A549 treated with Mapracorat at 1 μM for 4 hours (cell line): ENCODE results near the gene SFXN4. TPM values are rescaled to one million over a fixed set of nuclear protein-coding genes. Genes with fewer than 3 reads are reported as not detected.

Experiments
- total RNA-seq: library from RNA; stranded (reverse); fragments of 200-300 nt; extraction: Qiagen RNA extraction; gene quantifications from 5 replicates; pipeline ENCODE4 v1.2.3, GENCODE V29; 2022

Gene SFXN4
- 45.8 to 50.5 TPM (median 46.3 TPM) in 5 replicates for total RNA-seq

GRCh38 chr10:119165171-119166117, at the start of gene SFXN4:
Gene SFXN4, minus strand, starts transcription at chr10:119165714. Its CDS starts 67 bp downstream, at chr10:119165647.

GRCh38 chr10:119207366-119207666, 41.8 kb upstream of the SFXN4 start, which contains the start of gene GRK5:
Gene GRK5, plus strand, starts transcription at chr10:119207571. Its CDS starts 347 bp downstream, at chr10:119207918.

GRCh38 chr10:119178372-119179119, 13.0 kb upstream of the SFXN4 start, which contains the start of gene PRDX3:
Gene PRDX3, minus strand, starts transcription at chr10:119178812. Its CDS starts 22 bp downstream, at chr10:119178790.

GRCh38 chr10:119103903-119104653, 61.4 kb downstream of the SFXN4 start, which contains the start of gene DENND10:
Gene DENND10, plus strand, starts transcription at chr10:119104113. Its CDS starts 30 bp downstream, at chr10:119104143.

Other genes starting within 250 kb of the SFXN4 start
- gene NANOS1, start 136.0 kb downstream of the SFXN4 start, total RNA-seq = 2.2 to 3.6 TPM (median 3.3 TPM) in 5 replicates
- 120 to 140 TPM (median 131 TPM) in 5 replicates for gene EIF3A, start 84.9 kb downstream of the SFXN4 start, total RNA-seq
- 48.9 to 59.0 TPM (median 57.9 TPM) in 5 replicates for gene DENND10, start 61.6 kb downstream of the SFXN4 start, total RNA-seq
- 271 to 335 TPM (median 310 TPM) in 5 replicates for gene PRDX3, start 13.1 kb upstream of the SFXN4 start, total RNA-seq
- 7.8 to 9.9 TPM (median 9.2 TPM) in 5 replicates for gene GRK5, start 41.9 kb upstream of the SFXN4 start, total RNA-seq